Loucy (cell line): ENCODE measurements around the gene OR2T8.

Experiments used
- EZH2phosphoT487 ChIP-seq: fragments of 200-600 bp; IDR thresholded peaks from 2 replicates; pipeline ENCODE4 v1.6.1; 2018; ENCODE audit warnings: antibody characterized with exemption, mild to moderate bottlenecking, moderate library complexity, borderline replicate concordance
- TF ChIP-seq, protein P1 (sequence below): fragments of 200-600 bp; sonication (generic); conservative IDR thresholded peaks from 2 replicates; pipeline ENCODE4 v1.5.1; 2014; ENCODE audit warnings: mild to moderate bottlenecking, antibody characterized with exemption, low read length

DNA sequence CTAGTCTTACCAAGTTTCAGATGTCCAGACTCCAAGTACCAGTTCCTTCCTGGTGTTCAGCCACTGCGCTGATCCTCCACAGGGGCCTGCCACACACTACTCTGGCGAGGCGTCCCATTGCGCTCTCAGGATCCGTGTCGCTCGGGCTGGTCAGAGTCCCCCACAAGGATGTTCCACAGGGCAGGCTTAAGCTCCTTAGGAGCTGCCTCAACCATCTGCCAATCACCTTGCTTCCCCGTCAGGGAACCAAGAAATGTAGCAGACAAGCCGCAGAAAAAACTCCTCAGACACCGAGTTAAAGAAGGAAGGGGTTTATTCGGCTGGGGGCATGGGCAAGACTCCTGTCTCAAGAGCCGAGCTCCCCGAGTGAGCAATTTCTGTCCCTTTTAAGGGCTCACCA is 14.9 kb upstream of the OR2T8 start:
- TF ChIP-seq, protein P1, sequence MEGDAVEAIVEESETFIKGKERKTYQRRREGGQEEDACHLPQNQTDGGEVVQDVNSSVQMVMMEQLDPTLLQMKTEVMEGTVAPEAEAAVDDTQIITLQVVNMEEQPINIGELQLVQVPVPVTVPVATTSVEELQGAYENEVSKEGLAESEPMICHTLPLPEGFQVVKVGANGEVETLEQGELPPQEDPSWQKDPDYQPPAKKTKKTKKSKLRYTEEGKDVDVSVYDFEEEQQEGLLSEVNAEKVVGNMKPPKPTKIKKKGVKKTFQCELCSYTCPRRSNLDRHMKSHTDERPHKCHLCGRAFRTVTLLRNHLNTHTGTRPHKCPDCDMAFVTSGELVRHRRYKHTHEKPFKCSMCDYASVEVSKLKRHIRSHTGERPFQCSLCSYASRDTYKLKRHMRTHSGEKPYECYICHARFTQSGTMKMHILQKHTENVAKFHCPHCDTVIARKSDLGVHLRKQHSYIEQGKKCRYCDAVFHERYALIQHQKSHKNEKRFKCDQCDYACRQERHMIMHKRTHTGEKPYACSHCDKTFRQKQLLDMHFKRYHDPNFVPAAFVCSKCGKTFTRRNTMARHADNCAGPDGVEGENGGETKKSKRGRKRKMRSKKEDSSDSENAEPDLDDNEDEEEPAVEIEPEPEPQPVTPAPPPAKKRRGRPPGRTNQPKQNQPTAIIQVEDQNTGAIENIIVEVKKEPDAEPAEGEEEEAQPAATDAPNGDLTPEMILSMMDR, result no peak
- TF ChIP-seq EZH2phosphoT487, result no peak
